T-helper 1 cell treated with Interleukin-12 subunit alpha and Interleukin-12 subunit beta and Interleukin-4 antibody, amounts not matched to agents 30 μg/mL and 1 μg/mL, for 36 hours (primary cell): ENCODE results near the gene FAT1.
"Not testable (repeated sequence)": the region's sequence is repeated elsewhere in the genome, so short reads cannot be mapped to it uniquely, and the experiment has no call there.

Experiments used
- H3K27ac Mint-ChIP-seq: one replicate; pipeline ENCODE4 v1.8.0; 2021; ENCODE audit warnings: mild to moderate bottlenecking, mixed read lengths
- H3K27me3 Mint-ChIP-seq: one replicate; pipeline ENCODE4 v1.8.0; 2021; ENCODE audit warnings: low read depth, mixed read lengths
- H3K36me3 Mint-ChIP-seq: one replicate; pipeline ENCODE4 v1.8.0; 2021; ENCODE audit warnings: low read depth, mixed read lengths
- H3K4me1 Mint-ChIP-seq: one replicate; pipeline ENCODE4 v1.8.0; 2021; ENCODE audit warnings: low read depth, mixed read lengths
- H3K4me3 Mint-ChIP-seq: one replicate; pipeline ENCODE4 v1.8.0; 2021; ENCODE audit warnings: mild to moderate bottlenecking, moderate library complexity, mixed read lengths
- H3K9me3 Mint-ChIP-seq: one replicate; pipeline ENCODE4 v1.8.0; 2021; ENCODE audit warnings: mixed read lengths

FAT1 gene

GRCh38 chr4:186758929-186759682 lies 35.5 kb upstream of the FAT1 start:
- no peaks in the 10 kb centered on the region for H3K4me1 Mint-ChIP-seq
- H3K27ac Mint-ChIP-seq: no peak overlapping the region
- no peaks in the 10 kb centered on the region for H3K36me3 Mint-ChIP-seq
- no peak overlapping the region for H3K4me3 Mint-ChIP-seq
- no peaks in the 10 kb centered on the region for H3K27me3 Mint-ChIP-seq
- H3K9me3 Mint-ChIP-seq: peaks cover 25% of the 10 kb centered on the region

- Mint-ChIP-seq H3K27ac (no peak overlapping the region), H3K9me3 (peaks cover 25% of the 10 kb centered on the region), H3K4me3 (no peak overlapping the region), H3K27me3 (no peaks in the 10 kb centered on the region), H3K4me1 (no peaks in the 10 kb centered on the region), H3K36me3 (no peaks in the 10 kb centered on the region)
These were observed 34.2 kb upstream of the FAT1 start for GRCh38 chr4:186757696-186758355.

- H3K36me3 Mint-ChIP-seq, H3K27me3 Mint-ChIP-seq, H3K4me3 Mint-ChIP-seq, H3K27ac Mint-ChIP-seq, H3K4me1 Mint-ChIP-seq: not testable (repeated sequence)
- H3K9me3 Mint-ChIP-seq: peaks cover 25% of the 10 kb centered on the region
These were observed 32.9 kb upstream of the FAT1 start for GRCh38 chr4:186756550-186756949.

GRCh38 chr4:186755550-186756519 lies 32.2 kb upstream of the FAT1 start:
- Mint-ChIP-seq H3K27ac (no peak overlapping the region), H3K36me3 (no peaks in the 10 kb centered on the region), H3K4me3 (no peak overlapping the region), H3K4me1 (no peaks in the 10 kb centered on the region), H3K27me3 (no peaks in the 10 kb centered on the region), H3K9me3 (peaks cover 20% of the 10 kb centered on the region)

- H3K9me3 Mint-ChIP-seq: peaks cover 18% of the 10 kb centered on the region
- no peaks in the 10 kb centered on the region for H3K36me3 Mint-ChIP-seq
- no peaks in the 10 kb centered on the region for H3K27me3 Mint-ChIP-seq
- H3K4me3 Mint-ChIP-seq: no peak overlapping the region
- H3K4me1 Mint-ChIP-seq: no peaks in the 10 kb centered on the region
- no peak overlapping the region for H3K27ac Mint-ChIP-seq
These were observed 31.3 kb upstream of the FAT1 start for GRCh38 chr4:186754976-186755375.

- Mint-ChIP-seq H3K27me3 (no peaks in the 10 kb centered on the region), H3K4me3 (no peak overlapping the region), H3K9me3 (peaks cover 9% of the 10 kb centered on the region), H3K27ac (no peak overlapping the region), H3K4me1 (no peaks in the 10 kb centered on the region), H3K36me3 (no peaks in the 10 kb centered on the region)
These were observed 28.7 kb upstream of the FAT1 start for GRCh38 chr4:186752325-186752724.

GRCh38 chr4:186749611-186750281 lies 26.1 kb upstream of the FAT1 start:
- Mint-ChIP-seq H3K4me1 (no peaks in the 10 kb centered on the region), H3K36me3 (no peaks in the 10 kb centered on the region), H3K4me3 (no peak overlapping the region), H3K27ac (no peak overlapping the region), H3K9me3 (no peaks in the 10 kb centered on the region), H3K27me3 (no peaks in the 10 kb centered on the region)

GRCh38 chr4:186746581-186746980 lies 22.9 kb upstream of the FAT1 start:
- H3K4me1 Mint-ChIP-seq: no peaks in the 10 kb centered on the region
- H3K9me3 Mint-ChIP-seq: no peaks in the 10 kb centered on the region
- H3K27ac Mint-ChIP-seq: no peak overlapping the region
- H3K36me3 Mint-ChIP-seq: no peaks in the 10 kb centered on the region
- no peaks in the 10 kb centered on the region for H3K27me3 Mint-ChIP-seq
- no peak overlapping the region for H3K4me3 Mint-ChIP-seq

- peaks cover 3% of the 10 kb centered on the region for H3K9me3 Mint-ChIP-seq
- H3K4me1 Mint-ChIP-seq: no peaks in the 10 kb centered on the region
- H3K27me3 Mint-ChIP-seq: no peaks in the 10 kb centered on the region
- no peaks in the 10 kb centered on the region for H3K36me3 Mint-ChIP-seq
- no peak overlapping the region for H3K27ac Mint-ChIP-seq
- H3K4me3 Mint-ChIP-seq: no peak overlapping the region
These were observed 19.6 kb upstream of the FAT1 start for GRCh38 chr4:186743261-186743660.

- no peak overlapping the region for H3K4me3 Mint-ChIP-seq
- no peaks in the 10 kb centered on the region for H3K27me3 Mint-ChIP-seq
- H3K9me3 Mint-ChIP-seq: peaks cover 3% of the 10 kb centered on the region
- H3K4me1 Mint-ChIP-seq: no peaks in the 10 kb centered on the region
- no peaks in the 10 kb centered on the region for H3K36me3 Mint-ChIP-seq
- H3K27ac Mint-ChIP-seq: no peak overlapping the region
These were observed 17.2 kb upstream of the FAT1 start for GRCh38 chr4:186740822-186741221.

- no peak overlapping the region for H3K4me3 Mint-ChIP-seq
- H3K36me3 Mint-ChIP-seq: no peaks in the 10 kb centered on the region
- peaks cover 3% of the 10 kb centered on the region for H3K9me3 Mint-ChIP-seq
- no peaks in the 10 kb centered on the region for H3K4me1 Mint-ChIP-seq
- no peak overlapping the region for H3K27ac Mint-ChIP-seq
- no peaks in the 10 kb centered on the region for H3K27me3 Mint-ChIP-seq
These were observed 16.3 kb upstream of the FAT1 start for GRCh38 chr4:186739802-186740434.

GRCh38 chr4:186739317-186739716 lies 15.7 kb upstream of the FAT1 start:
- no peak overlapping the region for H3K27ac Mint-ChIP-seq
- peaks cover 3% of the 10 kb centered on the region for H3K9me3 Mint-ChIP-seq
- H3K36me3 Mint-ChIP-seq: no peaks in the 10 kb centered on the region
- H3K27me3 Mint-ChIP-seq: no peaks in the 10 kb centered on the region
- H3K4me3 Mint-ChIP-seq: no peak overlapping the region
- H3K4me1 Mint-ChIP-seq: no peaks in the 10 kb centered on the region

- Mint-ChIP-seq H3K36me3 (no peaks in the 10 kb centered on the region), H3K9me3 (peaks cover 3% of the 10 kb centered on the region), H3K27me3 (no peaks in the 10 kb centered on the region), H3K4me3 (no peak overlapping the region), H3K4me1 (no peaks in the 10 kb centered on the region), H3K27ac (no peak overlapping the region)
These were observed 14.8 kb upstream of the FAT1 start for GRCh38 chr4:186738421-186738820.

GRCh38 chr4:186737427-186737826 lies 13.8 kb upstream of the FAT1 start:
- Mint-ChIP-seq H3K36me3 (no peaks in the 10 kb centered on the region), H3K4me1 (no peaks in the 10 kb centered on the region), H3K27me3 (no peaks in the 10 kb centered on the region), H3K9me3 (peaks cover 3% of the 10 kb centered on the region), H3K27ac (no peak overlapping the region), H3K4me3 (no peak overlapping the region)
